Mesendoderm (in vitro differentiated cells): ENCODE results near the gene S1PR1.
A peak's percentile ranks its signal among the peaks of the same experiment; 100 is the strongest.

Source experiments
- DNase-seq: peaks from one replicate; pipeline ENCODE4 v3.0.0; 2013
- H2AK5ac ChIP-seq: 2 replicates; pipeline ENCODE4 v1.6.1; 2013; ENCODE audit warnings: low read length, inconsistent platforms
- H2BK120ac ChIP-seq: 2 replicates; pipeline ENCODE4 v1.6.1; 2013; ENCODE audit warnings: low read depth, mild to moderate bottlenecking, low read length, moderate library complexity, mixed read lengths
- H2BK15ac ChIP-seq: replicated peaks from 2 replicates; pipeline ENCODE4 v1.6.1; 2013; ENCODE audit warnings: low read depth, mild to moderate bottlenecking, moderate library complexity
- H2BK5ac ChIP-seq: 2 replicates; pipeline ENCODE4 v1.6.1; 2013; ENCODE audit warnings: low read length, inconsistent platforms
- H3K18ac ChIP-seq: 2 replicates; pipeline ENCODE4 v1.6.1; 2013; ENCODE audit warnings: mild to moderate bottlenecking, low read length, mixed read lengths
- H3K23ac ChIP-seq: one replicate; pipeline ENCODE4 v1.6.1; 2013; ENCODE audit warnings: low read length
- H3K27ac ChIP-seq: 2 replicates; pipeline ENCODE4 v1.5.1; 2013; ENCODE audit warnings: low read depth, mild to moderate bottlenecking, inconsistent platforms, low read length, moderate library complexity
- H3K27me3 ChIP-seq: 2 replicates; pipeline ENCODE4 v1.6.1; 2013; ENCODE audit warnings: low read length, control low read depth, mild to moderate bottlenecking, inconsistent platforms; ENCODE audit not compliant: insufficient read depth, poor library complexity
- H3K36me3 ChIP-seq: 2 replicates; pipeline ENCODE4 v1.6.1; 2013; ENCODE audit warnings: low read length, inconsistent platforms; ENCODE audit not compliant: control insufficient read depth, insufficient read depth
- H3K4ac ChIP-seq: one replicate; pipeline ENCODE4 v1.6.1; 2013; ENCODE audit warnings: low read depth, mild to moderate bottlenecking, low read length, moderate library complexity
- H3K4me1 ChIP-seq: 2 replicates; pipeline ENCODE4 v1.6.1; 2013; ENCODE audit warnings: low read depth, low read length, inconsistent platforms; ENCODE audit not compliant: control insufficient read depth
- H3K4me2 ChIP-seq: 2 replicates; pipeline ENCODE4 v1.6.1; 2013; ENCODE audit warnings: low read length
- H3K4me3 ChIP-seq: 2 replicates; pipeline ENCODE4 v1.5.1; 2013; ENCODE audit warnings: mild to moderate bottlenecking, low read length
- H3K56ac ChIP-seq: one replicate; pipeline ENCODE4 v1.6.1; 2013; ENCODE audit warnings: low read length
- H3K79me1 ChIP-seq: 2 replicates; pipeline ENCODE4 v1.6.1; 2013; ENCODE audit warnings: low read length, inconsistent platforms
- H3K79me2 ChIP-seq: 2 replicates; pipeline ENCODE4 v1.6.1; 2013; ENCODE audit warnings: mild to moderate bottlenecking, low read length; ENCODE audit not compliant: control insufficient read depth, insufficient read depth
- H3K9ac ChIP-seq: 2 replicates; pipeline ENCODE4 v1.6.1; 2013; ENCODE audit warnings: low read length, inconsistent platforms
- H4K5ac ChIP-seq: one replicate; pipeline ENCODE4 v1.6.1; 2013; ENCODE audit warnings: low read length
- H4K8ac ChIP-seq: one replicate; pipeline ENCODE4 v1.6.1; 2013; ENCODE audit warnings: low read depth, mild to moderate bottlenecking, control low read depth, low read length, moderate library complexity
- WGBS: extraction: QIAGEN DNeasy Blood & Tissue Kit; methylation state at CpG from one replicate; pipeline ENCODE4 v1.1.7; 2013; ENCODE audit warnings: low lambda C conversion rate, missing lambda C conversion rate; ENCODE audit not compliant: insufficient coverage; ENCODE audit errors: extremely low coverage; 5-methylcytosine and 5-hydroxymethylcytosine counted together

S1PR1 gene

DNA sequence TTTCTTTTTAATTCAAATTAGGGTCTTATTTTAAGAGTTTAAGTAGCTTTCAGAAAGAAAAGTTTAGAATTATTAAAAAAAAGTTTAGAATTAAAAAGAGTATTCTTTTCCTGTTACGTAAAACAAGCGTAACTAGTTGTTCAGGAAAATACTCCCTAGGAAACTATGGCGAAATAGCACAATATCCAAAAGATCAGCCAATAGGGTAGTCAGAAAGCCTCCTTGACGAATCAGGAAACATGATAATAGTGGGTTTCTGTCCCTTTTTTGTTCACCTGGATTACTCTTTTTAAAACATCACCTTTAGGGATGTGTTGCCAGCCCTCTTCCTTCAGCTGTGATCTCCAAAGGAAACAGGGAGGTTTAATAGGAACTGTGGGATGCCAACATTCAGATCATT is 25.2 kb downstream of the S1PR1 start:
- H3K23ac ChIP-seq, result no peak overlapping the region
- no peaks in the 10 kb centered on the region for H3K79me2 ChIP-seq
- H3K4me3 ChIP-seq, result no peak overlapping the region
- no peaks in the 10 kb centered on the region for H3K36me3 ChIP-seq
- no peak overlapping the region for H4K8ac ChIP-seq
- no peak overlapping the region for H3K18ac ChIP-seq
- H3K79me1 ChIP-seq, result no peaks in the 10 kb centered on the region
- H3K4ac ChIP-seq, result no peak overlapping the region
- H3K56ac ChIP-seq, result no peak overlapping the region
- H3K9ac ChIP-seq, result no peak overlapping the region
- H4K5ac ChIP-seq, result no peak overlapping the region
- H3K4me2 ChIP-seq, result no peak overlapping the region
- H3K4me1 ChIP-seq, result no peaks in the 10 kb centered on the region
- no peak overlapping the region for H2BK120ac ChIP-seq
- H2BK5ac ChIP-seq, result no peak overlapping the region
- H2AK5ac ChIP-seq, result no peak overlapping the region
- no peak overlapping the region for H3K27ac ChIP-seq
- no peak for DNase-seq
- no peak overlapping the region for H2BK15ac ChIP-seq
- H3K27me3 ChIP-seq, result no peaks in the 10 kb centered on the region
- 100% methylated on average over 2 of the region's 4 CpGs for WGBS

DNA sequence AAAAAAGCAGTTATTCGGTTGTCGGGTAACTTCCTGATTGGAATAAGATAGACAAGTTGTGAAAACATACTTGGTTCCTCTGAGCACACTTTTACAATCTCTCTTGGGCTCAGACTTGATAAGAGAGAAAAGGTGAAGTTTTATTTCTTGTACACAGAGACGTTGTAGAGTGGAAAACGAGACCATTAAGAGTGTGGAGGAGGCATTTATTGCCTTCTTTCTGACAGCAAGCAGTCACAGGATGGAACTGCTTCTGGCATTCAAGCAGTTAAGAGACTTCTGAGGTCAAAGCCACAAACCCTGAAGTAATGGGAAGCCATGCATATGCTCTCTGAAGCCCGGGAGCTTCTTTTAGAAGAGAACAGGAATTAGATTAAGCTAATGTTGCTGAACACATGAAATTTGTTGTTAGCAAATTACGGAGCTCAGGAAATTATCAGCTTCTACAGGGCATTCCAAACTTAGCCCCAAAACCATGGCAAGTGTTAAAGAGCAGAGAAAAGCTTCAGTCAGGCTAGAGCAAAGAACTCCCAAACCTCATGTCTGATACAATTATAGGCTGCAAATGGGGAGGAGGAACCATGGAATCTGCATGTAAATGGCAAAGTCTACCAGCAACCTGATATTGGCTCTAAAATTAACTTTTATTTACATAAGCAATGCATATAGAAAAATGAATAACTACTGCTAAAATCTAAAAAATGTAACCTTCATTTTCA is 26.0 kb downstream of the S1PR1 start:
- no CpG with 5 or more reads among the region's 6 CpGs for WGBS
- H3K56ac ChIP-seq, result no peak overlapping the region
- no peak overlapping the region for H3K27ac ChIP-seq

GRCh38 chr1:101264697-101265096 is 27.9 kb downstream of the S1PR1 start:
- Histone ChIP-seq H3K4me1 (no peaks in the 10 kb centered on the region), H3K18ac (no peak overlapping the region), H3K4me2 (no peak overlapping the region), H3K27ac (no peak overlapping the region), H2AK5ac (no peak overlapping the region), H4K8ac (peak overlapping the region; percentile 65), H3K4me3 (no peak overlapping the region), H3K36me3 (no peaks in the 10 kb centered on the region), H3K9ac (no peak overlapping the region), H3K27me3 (no peaks in the 10 kb centered on the region), H3K4ac (no peak overlapping the region), H3K23ac (no peak overlapping the region), H4K5ac (no peak overlapping the region), H2BK120ac (no peak overlapping the region), H3K79me2 (no peaks in the 10 kb centered on the region), H3K56ac (no peak overlapping the region), H2BK5ac (no peak overlapping the region), H3K79me1 (no peaks in the 10 kb centered on the region), H2BK15ac (no peak overlapping the region)
- no peak for DNase-seq
- no CpG with 5 or more reads among the region's 2 CpGs for WGBS

More for the DNA sequence above, 26.0 kb downstream of the S1PR1 start:
- Histone ChIP-seq H3K79me1 (no peaks in the 10 kb centered on the region), H3K27me3 (no peaks in the 10 kb centered on the region), H3K9ac (no peak overlapping the region), H3K4me1 (no peaks in the 10 kb centered on the region), H3K23ac (no peak overlapping the region), H3K36me3 (no peaks in the 10 kb centered on the region), H2AK5ac (no peak overlapping the region), H3K4ac (no peak overlapping the region), H2BK15ac (no peak overlapping the region), H3K4me2 (no peak overlapping the region), H4K5ac (no peak overlapping the region), H3K18ac (no peak overlapping the region), H2BK5ac (no peak overlapping the region), H3K4me3 (no peak overlapping the region), H3K79me2 (no peaks in the 10 kb centered on the region), H2BK120ac (no peak overlapping the region), H4K8ac (no peak overlapping the region)
- peak; percentile 22 for DNase-seq

DNA sequence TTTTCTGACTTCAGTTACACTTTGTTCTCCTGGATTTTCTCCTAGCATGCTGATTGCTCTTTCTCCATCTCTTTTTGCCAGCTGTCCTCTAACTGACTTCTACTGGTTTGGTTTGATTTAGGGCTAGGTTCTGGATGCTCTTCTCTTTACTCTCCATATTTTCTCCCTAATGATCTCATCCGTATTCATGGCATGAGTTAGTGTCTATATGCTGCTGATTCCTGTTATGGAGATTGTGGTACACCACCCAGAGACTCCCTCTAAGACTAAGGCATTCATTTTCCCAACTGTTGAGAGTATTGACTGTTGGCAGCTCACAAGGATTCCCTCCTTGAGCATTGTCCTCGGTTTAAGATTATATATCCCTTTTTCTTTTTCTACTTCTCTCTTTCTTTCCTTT is 28.9 kb downstream of the S1PR1 start:
- Histone ChIP-seq H3K4me3 (no peak overlapping the region), H3K36me3 (no peaks in the 10 kb centered on the region), H2BK5ac (no peak overlapping the region), H3K23ac (no peak overlapping the region), H2BK15ac (no peak overlapping the region), H2AK5ac (no peak overlapping the region), H3K79me1 (no peaks in the 10 kb centered on the region), H3K27ac (no peak overlapping the region), H3K4ac (no peak overlapping the region), H3K18ac (no peak overlapping the region), H3K9ac (no peak overlapping the region), H3K79me2 (no peaks in the 10 kb centered on the region), H4K5ac (no peak overlapping the region), H3K27me3 (no peaks in the 10 kb centered on the region), H2BK120ac (no peak overlapping the region), H4K8ac (no peak overlapping the region), H3K4me2 (no peak overlapping the region), H3K56ac (no peak overlapping the region), H3K4me1 (no peaks in the 10 kb centered on the region)
- no CpG with 5 or more reads among the region's 2 CpGs for WGBS
- DNase-seq, result no peak

GRCh38 chr1:101267082-101267481 is 30.3 kb downstream of the S1PR1 start:
- Histone ChIP-seq H3K4ac (no peak overlapping the region), H2BK15ac (no peak overlapping the region), H3K18ac (no peak overlapping the region), H3K79me1 (no peaks in the 10 kb centered on the region), H4K8ac (no peak overlapping the region), H3K79me2 (no peaks in the 10 kb centered on the region), H3K27ac (no peak overlapping the region), H3K36me3 (no peaks in the 10 kb centered on the region), H2BK5ac (no peak overlapping the region), H4K5ac (no peak overlapping the region), H3K27me3 (no peaks in the 10 kb centered on the region), H3K9ac (no peak overlapping the region), H3K4me3 (no peak overlapping the region), H2BK120ac (no peak overlapping the region), H3K23ac (no peak overlapping the region), H3K56ac (no peak overlapping the region), H2AK5ac (no peak overlapping the region), H3K4me2 (no peak overlapping the region), H3K4me1 (no peaks in the 10 kb centered on the region)
- DNase-seq, result no peak
- 100% methylated on average over 1 of the region's 2 CpGs for WGBS

- H4K8ac ChIP-seq, result no peak overlapping the region
- H3K56ac ChIP-seq, result no peak overlapping the region
- H3K27ac ChIP-seq, result no peak overlapping the region
- no CpG with 5 or more reads among the region's 2 CpGs for WGBS
- no peaks in the 10 kb centered on the region for H3K79me1 ChIP-seq
- no peaks in the 10 kb centered on the region for H3K36me3 ChIP-seq
- H3K4me2 ChIP-seq, result no peak overlapping the region
- no peaks in the 10 kb centered on the region for H3K79me2 ChIP-seq
- no peak overlapping the region for H2AK5ac ChIP-seq
- no peak overlapping the region for H2BK120ac ChIP-seq
- no peak for DNase-seq
- no peak overlapping the region for H2BK5ac ChIP-seq
- no peak overlapping the region for H4K5ac ChIP-seq
- no peak overlapping the region for H3K9ac ChIP-seq
- no peak overlapping the region for H3K4me3 ChIP-seq
- no peak overlapping the region for H2BK15ac ChIP-seq
- H3K4me1 ChIP-seq, result no peaks in the 10 kb centered on the region
- no peak overlapping the region for H3K18ac ChIP-seq
- H3K23ac ChIP-seq, result no peak overlapping the region
- H3K27me3 ChIP-seq, result no peaks in the 10 kb centered on the region
- no peak overlapping the region for H3K4ac ChIP-seq
Observed at GRCh38 chr1:101268893-101269292, 32.1 kb downstream of the S1PR1 start.
